ENCODE measurements around the gene SF3B4.

DNA sequence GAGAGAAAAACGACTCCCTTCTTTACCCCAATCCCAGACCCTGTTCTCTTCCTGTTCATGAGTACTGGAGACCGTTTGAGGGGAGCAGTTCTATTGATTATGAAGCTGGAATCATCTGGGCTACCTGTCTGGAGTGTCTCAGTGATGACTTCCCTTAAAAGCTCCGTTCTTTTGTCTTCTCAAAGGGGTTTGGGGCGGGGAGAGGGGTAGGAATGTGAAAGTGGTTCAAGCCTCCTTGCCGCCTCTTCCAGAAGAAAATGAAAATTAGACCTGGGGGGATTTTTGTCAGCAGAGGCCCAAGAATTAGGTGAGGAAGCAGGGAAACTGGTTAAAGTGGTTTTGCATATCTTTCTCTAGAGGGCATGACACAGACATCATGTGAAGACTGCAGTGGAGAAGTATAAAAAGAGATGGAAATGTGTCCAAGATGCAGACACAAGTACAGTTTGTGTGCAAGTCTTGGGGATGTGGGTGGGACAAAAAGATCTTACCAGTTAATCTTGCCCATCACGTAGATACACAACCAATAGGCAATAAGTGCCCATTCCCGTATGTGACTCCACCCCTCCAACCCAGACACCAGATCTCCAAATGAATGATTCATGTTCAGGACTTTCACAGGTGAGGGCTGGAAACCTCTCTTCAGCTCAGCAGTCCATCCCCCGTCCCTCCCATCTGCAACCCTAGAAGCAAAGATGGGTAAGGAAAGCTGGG, 9.5 kb upstream of the SF3B4 start:
- TF ChIP-seq, protein P1, sequence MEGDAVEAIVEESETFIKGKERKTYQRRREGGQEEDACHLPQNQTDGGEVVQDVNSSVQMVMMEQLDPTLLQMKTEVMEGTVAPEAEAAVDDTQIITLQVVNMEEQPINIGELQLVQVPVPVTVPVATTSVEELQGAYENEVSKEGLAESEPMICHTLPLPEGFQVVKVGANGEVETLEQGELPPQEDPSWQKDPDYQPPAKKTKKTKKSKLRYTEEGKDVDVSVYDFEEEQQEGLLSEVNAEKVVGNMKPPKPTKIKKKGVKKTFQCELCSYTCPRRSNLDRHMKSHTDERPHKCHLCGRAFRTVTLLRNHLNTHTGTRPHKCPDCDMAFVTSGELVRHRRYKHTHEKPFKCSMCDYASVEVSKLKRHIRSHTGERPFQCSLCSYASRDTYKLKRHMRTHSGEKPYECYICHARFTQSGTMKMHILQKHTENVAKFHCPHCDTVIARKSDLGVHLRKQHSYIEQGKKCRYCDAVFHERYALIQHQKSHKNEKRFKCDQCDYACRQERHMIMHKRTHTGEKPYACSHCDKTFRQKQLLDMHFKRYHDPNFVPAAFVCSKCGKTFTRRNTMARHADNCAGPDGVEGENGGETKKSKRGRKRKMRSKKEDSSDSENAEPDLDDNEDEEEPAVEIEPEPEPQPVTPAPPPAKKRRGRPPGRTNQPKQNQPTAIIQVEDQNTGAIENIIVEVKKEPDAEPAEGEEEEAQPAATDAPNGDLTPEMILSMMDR (IDR thresholded peaks at IDR 0.05; ENCODE audit: insufficient read depth, low read depth, low read length): no peak
- no peak for TF ChIP-seq EZH2 (IDR thresholded peaks at IDR 0.05; ENCODE audit: insufficient read depth, low read length)

Measured in astrocyte (in vitro differentiated cells and primary cell).